ENCODE data around the gene FAM219B.

FAM219B gene

GRCh38 chr15:74866090-74866489, 40.6 kb downstream of the FAM219B start:
- Histone ChIP-seq H3K36me3 (ENCODE audit: control insufficient read depth, insufficient read depth, low read length) (no peaks in the 10 kb centered on the region), H3K27me3 (ENCODE audit: control insufficient read depth, insufficient read depth, low read length, poor library complexity, severe bottlenecking) (no peaks in the 10 kb centered on the region), H3K4me3 (ENCODE audit: insufficient read depth, low read depth, low read length) (no peak overlapping the region), H3K4me1 (ENCODE audit: control insufficient read depth, insufficient read depth, low read length) (no peaks in the 10 kb centered on the region), H3K27ac (ENCODE audit: insufficient read depth, low read depth, low read length, poor library complexity, severe bottlenecking) (no peak overlapping the region), H3K9me3 (ENCODE audit: control insufficient read depth, low read length) (no peaks in the 10 kb centered on the region)
- WGBS, 2 experiments, result 90 to 94% methylated on average over 6 of the region's 6 CpGs

GRCh38 chr15:74865316-74865715, 41.3 kb downstream of the FAM219B start:
- Histone ChIP-seq H3K36me3 (ENCODE audit: control insufficient read depth, insufficient read depth, low read length) (no peaks in the 10 kb centered on the region), H3K4me3 (ENCODE audit: insufficient read depth, low read depth, low read length) (no peak overlapping the region), H3K4me1 (ENCODE audit: control insufficient read depth, insufficient read depth, low read length) (no peaks in the 10 kb centered on the region), H3K27me3 (ENCODE audit: control insufficient read depth, insufficient read depth, low read length, poor library complexity, severe bottlenecking) (no peaks in the 10 kb centered on the region), H3K9me3 (ENCODE audit: control insufficient read depth, low read length) (no peaks in the 10 kb centered on the region), H3K27ac (ENCODE audit: insufficient read depth, low read depth, low read length, poor library complexity, severe bottlenecking) (no peak overlapping the region)
- WGBS, 2 experiments, result 94 to 96% methylated on average over 2 of the region's 2 CpGs

GRCh38 chr15:74864296-74864695, 42.4 kb downstream of the FAM219B start:
- Histone ChIP-seq H3K4me1 (ENCODE audit: control insufficient read depth, insufficient read depth, low read length) (no peaks in the 10 kb centered on the region), H3K27ac (ENCODE audit: insufficient read depth, low read depth, low read length, poor library complexity, severe bottlenecking) (no peak overlapping the region), H3K27me3 (ENCODE audit: control insufficient read depth, insufficient read depth, low read length, poor library complexity, severe bottlenecking) (no peaks in the 10 kb centered on the region), H3K9me3 (ENCODE audit: control insufficient read depth, low read length) (no peaks in the 10 kb centered on the region), H3K36me3 (ENCODE audit: control insufficient read depth, insufficient read depth, low read length) (no peaks in the 10 kb centered on the region), H3K4me3 (ENCODE audit: insufficient read depth, low read depth, low read length) (no peak overlapping the region)
- 91 to 94% methylated on average over 6 of the region's 6 CpGs for WGBS, 2 experiments

- Histone ChIP-seq H3K4me3 (ENCODE audit: insufficient read depth, low read depth, low read length) (no peak overlapping the region), H3K36me3 (ENCODE audit: control insufficient read depth, insufficient read depth, low read length) (no peaks in the 10 kb centered on the region), H3K27ac (ENCODE audit: insufficient read depth, low read depth, low read length, poor library complexity, severe bottlenecking) (no peak overlapping the region), H3K9me3 (ENCODE audit: control insufficient read depth, low read length) (no peaks in the 10 kb centered on the region), H3K4me1 (ENCODE audit: control insufficient read depth, insufficient read depth, low read length) (no peaks in the 10 kb centered on the region), H3K27me3 (ENCODE audit: control insufficient read depth, insufficient read depth, low read length, poor library complexity, severe bottlenecking) (no peaks in the 10 kb centered on the region)
- 91 to 92% methylated on average over 11 of the region's 11 CpGs for WGBS, 2 experiments
Observed at GRCh38 chr15:74863239-74864056, 43.2 kb downstream of the FAM219B start.

- Histone ChIP-seq H3K27me3 (ENCODE audit: control insufficient read depth, insufficient read depth, low read length, poor library complexity, severe bottlenecking) (no peaks in the 10 kb centered on the region), H3K4me1 (ENCODE audit: control insufficient read depth, insufficient read depth, low read length) (no peaks in the 10 kb centered on the region), H3K36me3 (ENCODE audit: control insufficient read depth, insufficient read depth, low read length) (peaks cover under 1% of the 10 kb centered on the region), H3K9me3 (ENCODE audit: control insufficient read depth, low read length) (no peaks in the 10 kb centered on the region), H3K4me3 (ENCODE audit: insufficient read depth, low read depth, low read length) (no peak overlapping the region), H3K27ac (ENCODE audit: insufficient read depth, low read depth, low read length, poor library complexity, severe bottlenecking) (no peak overlapping the region)
- WGBS, 2 experiments, result 91 to 99% methylated on average over 3 to 4 of the region's 4 CpGs
Observed at GRCh38 chr15:74858369-74858740, 48.3 kb downstream of the FAM219B start.

GRCh38 chr15:74857671-74858368, 48.8 kb downstream of the FAM219B start:
- Histone ChIP-seq H3K9me3 (ENCODE audit: control insufficient read depth, low read length) (no peaks in the 10 kb centered on the region), H3K27me3 (ENCODE audit: control insufficient read depth, insufficient read depth, low read length, poor library complexity, severe bottlenecking) (no peaks in the 10 kb centered on the region), H3K4me3 (ENCODE audit: insufficient read depth, low read depth, low read length) (no peak overlapping the region), H3K27ac (ENCODE audit: insufficient read depth, low read depth, low read length, poor library complexity, severe bottlenecking) (no peak overlapping the region), H3K36me3 (ENCODE audit: control insufficient read depth, insufficient read depth, low read length) (peaks cover 5% of the 10 kb centered on the region), H3K4me1 (ENCODE audit: control insufficient read depth, insufficient read depth, low read length) (no peaks in the 10 kb centered on the region)
- WGBS, 2 experiments, result 89 to 90% methylated on average over 9 of the region's 9 CpGs

GRCh38 chr15:74857082-74857655, 49.5 kb downstream of the FAM219B start:
- Histone ChIP-seq H3K9me3 (ENCODE audit: control insufficient read depth, low read length) (no peaks in the 10 kb centered on the region), H3K4me3 (ENCODE audit: insufficient read depth, low read depth, low read length) (no peak overlapping the region), H3K27me3 (ENCODE audit: control insufficient read depth, insufficient read depth, low read length, poor library complexity, severe bottlenecking) (no peaks in the 10 kb centered on the region), H3K36me3 (ENCODE audit: control insufficient read depth, insufficient read depth, low read length) (peaks cover 10% of the 10 kb centered on the region), H3K4me1 (ENCODE audit: control insufficient read depth, insufficient read depth, low read length) (no peaks in the 10 kb centered on the region), H3K27ac (ENCODE audit: insufficient read depth, low read depth, low read length, poor library complexity, severe bottlenecking) (no peak overlapping the region)
- WGBS, 2 experiments, result 90 to 92% methylated on average over 5 of the region's 5 CpGs

GRCh38 chr15:74856537-74856936, 50.1 kb downstream of the FAM219B start:
- Histone ChIP-seq H3K4me3 (ENCODE audit: insufficient read depth, low read depth, low read length) (no peak overlapping the region), H3K9me3 (ENCODE audit: control insufficient read depth, low read length) (no peaks in the 10 kb centered on the region), H3K4me1 (ENCODE audit: control insufficient read depth, insufficient read depth, low read length) (no peaks in the 10 kb centered on the region), H3K27ac (ENCODE audit: insufficient read depth, low read depth, low read length, poor library complexity, severe bottlenecking) (no peak overlapping the region), H3K27me3 (ENCODE audit: control insufficient read depth, insufficient read depth, low read length, poor library complexity, severe bottlenecking) (no peaks in the 10 kb centered on the region), H3K36me3 (ENCODE audit: control insufficient read depth, insufficient read depth, low read length) (peaks cover 15% of the 10 kb centered on the region)
- 100% methylated on average over 1 of the region's 1 CpG; no CpG with 5 or more reads in 1 of the 2 experiments for WGBS, 2 experiments

- Histone ChIP-seq H3K4me3 (ENCODE audit: insufficient read depth, low read depth, low read length) (no peak overlapping the region), H3K27me3 (ENCODE audit: control insufficient read depth, insufficient read depth, low read length, poor library complexity, severe bottlenecking) (no peaks in the 10 kb centered on the region), H3K27ac (ENCODE audit: insufficient read depth, low read depth, low read length, poor library complexity, severe bottlenecking) (no peak overlapping the region), H3K4me1 (ENCODE audit: control insufficient read depth, insufficient read depth, low read length) (no peaks in the 10 kb centered on the region), H3K9me3 (ENCODE audit: control insufficient read depth, low read length) (no peaks in the 10 kb centered on the region), H3K36me3 (ENCODE audit: control insufficient read depth, insufficient read depth, low read length) (peaks cover 17% of the 10 kb centered on the region)
- WGBS, 2 experiments, result 77 to 88% methylated on average over 2 of the region's 2 CpGs
Observed at GRCh38 chr15:74855857-74856256, 50.8 kb downstream of the FAM219B start.

GRCh38 chr15:74854453-74855022, 52.1 kb downstream of the FAM219B start:
- no peaks in the 10 kb centered on the region for H3K27me3 ChIP-seq (ENCODE audit: control insufficient read depth, insufficient read depth, low read length, poor library complexity, severe bottlenecking)
- no peaks in the 10 kb centered on the region for H3K4me1 ChIP-seq (ENCODE audit: control insufficient read depth, insufficient read depth, low read length)
- H3K9me3 ChIP-seq (ENCODE audit: control insufficient read depth, low read length), result no peaks in the 10 kb centered on the region
- no peak overlapping the region for H3K27ac ChIP-seq (ENCODE audit: insufficient read depth, low read depth, low read length, poor library complexity, severe bottlenecking)
- H3K4me3 ChIP-seq (ENCODE audit: insufficient read depth, low read depth, low read length), result no peak overlapping the region
- H3K36me3 ChIP-seq (ENCODE audit: control insufficient read depth, insufficient read depth, low read length), result peaks cover 21% of the 10 kb centered on the region
- WGBS, 2 experiments, result 91 to 92% methylated on average over 13 of the region's 13 CpGs

Data from ectodermal cell (in vitro differentiated cells).